Thyroid gland (tissue), 4 donors: ENCODE data around the gene TAB3.

Experiments
- CTCF ChIP-seq, 6 experiments: fragments of 200-600 bp in 3 of 6; fragments of 450-650 bp in 3 of 6; sonication (generic) in 3 of 6; IDR thresholded peaks; one replicate each; pipeline ENCODE4 v1.5.1; 2016 to 2019; ENCODE audit warnings: antibody characterized with exemption in 6 of 6, mild to moderate bottlenecking in 2 of 6, inconsistent platforms in 1 of 6, moderate library complexity in 1 of 6
- POLR2A ChIP-seq, 2 donors: fragments of 450-650 bp; IDR thresholded peaks; one replicate each; pipeline ENCODE4 v1.6.1; 2017; ENCODE audit warnings: antibody characterized with exemption in 2 of 2, mild to moderate bottlenecking in 2 of 2, moderate library complexity in 1 of 2

DNA sequence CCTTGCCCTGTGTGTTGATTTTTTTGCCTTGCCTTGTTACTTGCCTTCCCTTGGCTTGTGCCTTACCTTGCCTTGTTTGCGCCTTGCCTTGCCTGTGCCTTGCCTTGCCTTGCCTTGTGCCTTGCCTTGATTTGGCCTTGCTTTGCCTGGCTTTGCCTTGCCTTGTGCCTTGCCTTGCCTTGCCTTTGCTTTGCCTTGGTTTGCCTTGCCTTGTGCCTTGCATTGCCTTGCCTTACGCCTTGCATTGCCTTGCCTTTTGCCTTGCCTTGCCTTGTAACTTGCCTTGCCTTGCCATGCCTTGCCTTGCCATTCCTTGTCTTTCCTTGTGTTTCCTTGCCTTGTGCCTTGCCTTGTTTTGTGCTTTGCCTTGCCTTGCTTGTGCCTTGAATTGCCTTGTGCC is 94.6 kb downstream of the TAB3 start:
- TF ChIP-seq CTCF (IDR thresholded peaks at IDR 0.05) (no peak), POLR2A (IDR thresholded peaks at IDR 0.05) (no peak)
